ENCODE results near the gene IFITM1.
"Not testable (repeated sequence)": the region's sequence is repeated elsewhere in the genome, so short reads cannot be mapped to it uniquely, and the experiment has no call there.

IFITM1 gene

GRCh38 chr11:282630-283360 is 31.0 kb upstream of the IFITM1 start:
- no peak for DNase-seq

- no peak for DNase-seq
Observed at GRCh38 chr11:283405-284104, 30.3 kb upstream of the IFITM1 start.

GRCh38 chr11:284105-285020 is 29.5 kb upstream of the IFITM1 start:
- no peak for DNase-seq

GRCh38 chr11:285021-285893 is 28.6 kb upstream of the IFITM1 start:
- DNase-seq: no peak

GRCh38 chr11:285894-286220 is 28.0 kb upstream of the IFITM1 start:
- DNase-seq: no peak

- DNase-seq: not testable (repeated sequence)
Observed at GRCh38 chr11:286977-287820, 26.6 kb upstream of the IFITM1 start.

GRCh38 chr11:287821-288477 is 25.9 kb upstream of the IFITM1 start:
- DNase-seq: no peak

- DNase-seq: peak in 1 of 2 experiments; percentile 22
Observed at GRCh38 chr11:288478-289397, 25.1 kb upstream of the IFITM1 start, which contains the start of gene PGGHG. TSS of gene PGGHG (plus strand) at chr11:289126. CDS start at chr11:289817, 691 bp downstream.

- DNase-seq: no peak
Observed at GRCh38 chr11:289398-289711, 24.5 kb upstream of the IFITM1 start.

- no peak for DNase-seq
Observed at GRCh38 chr11:289712-290620, 23.9 kb upstream of the IFITM1 start.

GRCh38 chr11:290621-291231 is 23.1 kb upstream of the IFITM1 start:
- no peak for DNase-seq

GRCh38 chr11:291281-292210 is 22.3 kb upstream of the IFITM1 start:
- no peak for DNase-seq

GRCh38 chr11:292211-293121 is 21.4 kb upstream of the IFITM1 start:
- no peak for DNase-seq

GRCh38 chr11:293271-293851 is 20.5 kb upstream of the IFITM1 start:
- no peak for DNase-seq

GRCh38 chr11:293852-294661 is 19.8 kb upstream of the IFITM1 start:
- no peak for DNase-seq
